ENCODE results near the gene HSFX1.

HSFX1 gene

DNA sequence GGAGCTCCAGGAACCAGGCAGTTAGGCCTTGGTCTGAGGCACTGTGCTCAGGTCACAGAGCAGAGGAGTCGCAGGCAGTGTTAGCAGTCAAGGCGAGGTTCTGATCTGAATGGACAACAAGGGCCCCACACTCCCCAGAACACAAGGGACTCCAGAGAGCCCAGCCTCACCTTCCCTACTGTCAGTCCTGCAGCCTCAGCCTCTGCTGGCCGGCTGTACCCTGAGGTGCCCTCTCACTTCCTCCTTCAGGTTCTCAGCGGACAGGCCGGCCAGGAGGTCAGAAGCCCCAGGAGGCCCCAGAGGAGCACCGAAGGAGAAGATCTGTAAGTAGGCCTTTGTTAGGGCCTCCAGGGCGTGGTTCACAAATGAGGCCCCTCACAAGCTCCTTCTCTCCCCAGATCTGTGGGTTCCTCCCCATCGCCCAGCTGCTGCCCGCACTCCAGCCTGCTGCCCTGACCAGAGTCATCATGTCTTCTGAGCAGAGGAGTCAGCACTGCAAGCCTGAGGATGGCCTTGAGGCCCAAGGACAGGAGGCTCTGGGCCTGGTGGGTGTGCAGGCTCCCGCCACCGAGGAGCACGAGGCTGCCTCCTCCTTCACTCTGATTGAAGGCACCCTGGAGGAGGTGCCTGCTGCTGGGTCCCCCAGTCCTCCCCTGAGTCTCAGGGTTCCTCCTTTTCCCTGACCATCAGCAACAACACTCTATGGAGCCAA is 34.0 kb downstream of the HSFX1 start:
- no peak for DNase-seq

DNA sequence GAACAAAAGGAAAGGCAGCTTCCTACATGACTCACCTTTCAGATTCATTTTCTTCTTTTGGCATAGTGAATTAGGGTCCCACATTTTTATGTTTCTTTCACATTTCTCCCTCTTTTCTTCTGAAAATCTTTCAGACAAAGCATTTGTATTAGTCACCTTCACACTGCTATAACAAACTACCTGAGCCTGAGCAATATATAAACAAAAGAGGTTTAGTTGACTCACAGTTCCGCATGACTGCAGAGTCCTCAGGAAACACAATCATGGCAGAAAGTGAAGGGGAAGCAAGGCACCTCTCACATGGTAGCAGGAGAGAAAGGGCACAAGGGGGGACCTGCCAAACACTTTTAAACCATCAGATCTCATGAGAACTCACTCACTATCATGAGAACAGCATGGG is 44.8 kb downstream of the HSFX1 start:
- no peak for DNase-seq

DNA sequence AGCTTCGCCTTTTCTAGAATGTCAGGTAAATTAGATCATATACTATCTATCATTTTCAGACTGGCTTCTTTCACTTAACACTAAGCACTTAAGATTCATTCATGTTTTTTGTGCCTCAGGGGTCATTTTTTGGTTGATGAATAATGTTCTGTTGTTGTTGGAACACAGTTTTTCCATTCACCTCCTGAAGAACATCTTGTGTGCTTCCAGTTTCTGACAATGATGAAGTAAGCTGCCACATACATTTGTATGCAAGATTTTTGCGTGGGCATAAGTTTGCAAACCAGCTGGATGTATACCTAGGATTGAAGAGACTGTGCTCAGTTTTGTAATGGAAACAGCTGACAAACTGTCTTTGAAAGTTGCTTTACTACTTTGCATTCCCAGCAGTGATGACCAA is 45.5 kb downstream of the HSFX1 start:
- DNase-seq = no peak

DNA sequence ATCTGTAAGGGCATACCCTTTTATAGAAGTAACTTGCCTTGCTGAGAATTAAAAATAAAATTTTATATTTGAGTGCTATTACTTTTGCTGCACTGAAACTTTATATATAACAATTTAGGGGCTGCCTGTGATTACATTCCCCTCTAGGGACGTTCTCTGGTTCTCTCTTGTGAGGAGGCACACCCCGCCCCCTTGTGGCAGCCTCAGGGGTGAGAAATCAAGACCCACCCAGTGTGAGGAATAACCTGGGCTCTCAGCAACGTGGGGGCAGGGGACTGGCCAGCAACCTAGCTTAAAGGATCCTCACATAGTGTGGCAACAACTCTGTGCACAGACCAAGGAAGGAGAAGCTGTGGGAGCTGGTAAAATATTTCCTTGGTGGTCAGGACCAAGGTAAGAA is 51.6 kb downstream of the HSFX1 start:
- DNase-seq = peak; percentile 65
